Uterus (tissue), 2 donors: ENCODE measurements around the gene AGPAT2.

Source experiments
- POLR2A ChIP-seq, 2 donors: fragments of 450-650 bp; IDR thresholded peaks; one replicate each; pipeline ENCODE4 v1.6.1; 2016; ENCODE audit warnings: antibody characterized with exemption in 2 of 2, mild to moderate bottlenecking in 1 of 2, moderate library complexity in 1 of 2
- TF ChIP-seq, protein P1 (sequence below), 4 experiments: fragments of 200-600 bp in 2 of 4; fragments of 450-650 bp in 2 of 4; sonication (generic) in 2 of 4; IDR thresholded peaks; one replicate each; pipeline ENCODE4 v1.5.1; 2016 to 2019; ENCODE audit warnings: antibody characterized with exemption in 4 of 4, mild to moderate bottlenecking in 2 of 4, moderate library complexity in 1 of 4

DNA sequence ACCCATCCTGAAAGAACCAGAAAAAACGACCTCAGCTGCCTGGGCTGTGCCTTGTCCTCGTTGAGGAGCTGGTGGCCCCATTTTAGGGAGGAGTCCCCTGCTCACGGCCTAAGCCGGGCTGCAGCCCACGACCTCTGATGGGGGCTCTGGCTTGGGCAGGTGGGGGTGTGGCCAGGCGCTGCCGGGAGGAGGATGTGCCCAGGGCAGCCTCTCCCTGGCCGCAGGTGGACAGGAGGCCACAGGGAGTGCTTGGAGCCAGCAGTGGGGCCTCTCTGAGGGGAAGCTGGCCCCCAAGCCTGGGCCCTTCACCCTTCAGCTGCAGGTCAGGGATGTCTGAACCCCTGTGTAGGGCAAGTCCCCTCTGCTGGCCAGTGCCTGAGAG lies 27.6 kb upstream of the AGPAT2 start:
- TF ChIP-seq, protein P1, sequence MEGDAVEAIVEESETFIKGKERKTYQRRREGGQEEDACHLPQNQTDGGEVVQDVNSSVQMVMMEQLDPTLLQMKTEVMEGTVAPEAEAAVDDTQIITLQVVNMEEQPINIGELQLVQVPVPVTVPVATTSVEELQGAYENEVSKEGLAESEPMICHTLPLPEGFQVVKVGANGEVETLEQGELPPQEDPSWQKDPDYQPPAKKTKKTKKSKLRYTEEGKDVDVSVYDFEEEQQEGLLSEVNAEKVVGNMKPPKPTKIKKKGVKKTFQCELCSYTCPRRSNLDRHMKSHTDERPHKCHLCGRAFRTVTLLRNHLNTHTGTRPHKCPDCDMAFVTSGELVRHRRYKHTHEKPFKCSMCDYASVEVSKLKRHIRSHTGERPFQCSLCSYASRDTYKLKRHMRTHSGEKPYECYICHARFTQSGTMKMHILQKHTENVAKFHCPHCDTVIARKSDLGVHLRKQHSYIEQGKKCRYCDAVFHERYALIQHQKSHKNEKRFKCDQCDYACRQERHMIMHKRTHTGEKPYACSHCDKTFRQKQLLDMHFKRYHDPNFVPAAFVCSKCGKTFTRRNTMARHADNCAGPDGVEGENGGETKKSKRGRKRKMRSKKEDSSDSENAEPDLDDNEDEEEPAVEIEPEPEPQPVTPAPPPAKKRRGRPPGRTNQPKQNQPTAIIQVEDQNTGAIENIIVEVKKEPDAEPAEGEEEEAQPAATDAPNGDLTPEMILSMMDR (IDR thresholded peaks at IDR 0.05): no peak
- no peak for TF ChIP-seq POLR2A (IDR thresholded peaks at IDR 0.05)
